Measurements from ENCODE around the gene HCN2.

DNA sequence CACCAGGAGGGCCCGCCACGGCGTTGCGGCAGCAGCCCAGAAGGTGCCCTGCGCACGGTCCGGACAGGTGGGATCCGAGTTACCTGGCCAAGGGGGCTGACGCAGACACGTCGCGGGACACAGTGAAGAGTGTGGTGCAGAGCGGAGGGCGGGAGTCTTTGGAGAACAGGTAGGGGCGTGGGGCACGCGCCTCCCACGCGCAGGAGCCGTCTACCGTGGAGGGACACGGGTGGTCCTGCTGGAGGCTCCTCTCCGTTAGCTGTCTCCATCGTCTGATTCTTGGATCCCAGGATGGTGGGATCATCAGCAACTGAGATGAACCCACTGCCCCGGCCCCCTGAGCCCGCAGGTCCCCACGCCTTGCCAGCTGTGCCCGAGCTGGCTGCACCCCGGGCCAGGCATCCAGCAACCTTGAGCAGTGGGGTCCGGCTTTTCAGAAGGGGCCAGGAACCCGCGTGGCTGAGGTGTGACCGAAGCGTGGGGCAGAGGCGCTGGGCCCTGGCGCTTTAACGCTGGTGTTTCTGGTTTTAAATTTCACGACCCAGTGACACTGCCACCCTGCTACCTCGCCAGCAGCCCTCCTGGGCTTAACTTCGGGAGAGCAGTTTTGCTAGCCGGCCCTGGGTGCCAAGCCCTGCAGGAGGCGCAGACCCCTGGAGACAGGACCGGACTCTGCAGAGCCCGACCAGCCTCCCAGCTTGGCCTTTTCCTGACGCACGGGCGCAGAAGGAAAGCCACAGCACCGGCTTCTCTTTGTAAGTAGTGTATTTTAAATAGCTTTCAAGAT is 57.3 kb downstream of the HCN2 start:
- TF ChIP-seq CBFB (CRISPR knock-in tag; IDR thresholded peaks at IDR 0.05) (no peak), SNRNP70 (optimal IDR thresholded peaks at IDR 0.05; ENCODE audit: low read depth, low read length) (no peak)
- TF ChIP-seq, protein P1, sequence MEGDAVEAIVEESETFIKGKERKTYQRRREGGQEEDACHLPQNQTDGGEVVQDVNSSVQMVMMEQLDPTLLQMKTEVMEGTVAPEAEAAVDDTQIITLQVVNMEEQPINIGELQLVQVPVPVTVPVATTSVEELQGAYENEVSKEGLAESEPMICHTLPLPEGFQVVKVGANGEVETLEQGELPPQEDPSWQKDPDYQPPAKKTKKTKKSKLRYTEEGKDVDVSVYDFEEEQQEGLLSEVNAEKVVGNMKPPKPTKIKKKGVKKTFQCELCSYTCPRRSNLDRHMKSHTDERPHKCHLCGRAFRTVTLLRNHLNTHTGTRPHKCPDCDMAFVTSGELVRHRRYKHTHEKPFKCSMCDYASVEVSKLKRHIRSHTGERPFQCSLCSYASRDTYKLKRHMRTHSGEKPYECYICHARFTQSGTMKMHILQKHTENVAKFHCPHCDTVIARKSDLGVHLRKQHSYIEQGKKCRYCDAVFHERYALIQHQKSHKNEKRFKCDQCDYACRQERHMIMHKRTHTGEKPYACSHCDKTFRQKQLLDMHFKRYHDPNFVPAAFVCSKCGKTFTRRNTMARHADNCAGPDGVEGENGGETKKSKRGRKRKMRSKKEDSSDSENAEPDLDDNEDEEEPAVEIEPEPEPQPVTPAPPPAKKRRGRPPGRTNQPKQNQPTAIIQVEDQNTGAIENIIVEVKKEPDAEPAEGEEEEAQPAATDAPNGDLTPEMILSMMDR (IDR thresholded peaks at IDR 0.05 in 2 of 3, conservative IDR thresholded peaks at IDR 0.05 in 1 of 3; ENCODE audit: insufficient read depth in 2 of 3, low read depth in 1 of 3, low read length in 3 of 3): no peak
